Naive thymus-derived CD8-positive, alpha-beta T cell (primary cell): Measurements from ENCODE around the gene UGCG. TPM values are rescaled to one million over a fixed set of nuclear protein-coding genes. Genes with fewer than 3 reads are reported as not detected.
"Not testable (repeated sequence)": the region's sequence is repeated elsewhere in the genome, so short reads cannot be mapped to it uniquely, and the experiment has no call there.

Source experiments
- ATAC-seq, 2 donors: fragments of 150-1000 bp; cut with Tn5 transposase in 1 of 2; sonication (Bioruptor Pico), chemical (Tn5 transposase) in 1 of 2; 1 replicate in 1 of 2; 2 replicates in 1 of 2; pipeline ENCODE4 v1.10.0; 2021; ENCODE audit warnings: mild to moderate bottlenecking in 2 of 2, moderate library complexity in 2 of 2
- POLR2A ChIA-PET: fragments of 350-600 bp; sonication (Branson Sonifier 250); formaldehyde crosslinking; loops from one replicate; lab custom pipeline; 2021; ENCODE audit warnings: antibody characterized with exemption; lab: Charles Lee
- DNase-seq, 10 donors: peaks; one replicate each; pipeline versions ENCODE4 v3.0.0 to v3.0.0-alpha.2; 2020 to 2022
- H3K27ac Mint-ChIP-seq, 10 donors: one replicate each; pipeline ENCODE4 v1.8.0; 2020 to 2022; ENCODE audit warnings: mild to moderate bottlenecking in 10 of 10, mixed read lengths in 10 of 10, moderate library complexity in 4 of 10, inconsistent platforms in 1 of 10
- H3K27me3 Mint-ChIP-seq, 5 donors: one replicate each; pipeline ENCODE4 v1.8.0; 2021 to 2022; ENCODE audit warnings: mixed read lengths in 5 of 5
- H3K36me3 Mint-ChIP-seq, 3 donors: one replicate each; pipeline ENCODE4 v1.8.0; 2020 to 2022; ENCODE audit warnings: mixed read lengths in 3 of 3, mild to moderate bottlenecking in 2 of 3, inconsistent platforms in 1 of 3
- H3K4me1 Mint-ChIP-seq, 4 donors: one replicate each; pipeline ENCODE4 v1.8.0; 2021 to 2022; ENCODE audit warnings: mixed read lengths in 4 of 4
- H3K4me3 Mint-ChIP-seq, 10 donors: one replicate each; pipeline ENCODE4 v1.8.0; 2020 to 2022; ENCODE audit warnings: mild to moderate bottlenecking in 10 of 10, mixed read lengths in 10 of 10, moderate library complexity in 6 of 10, inconsistent platforms in 1 of 10
- H3K9me3 Mint-ChIP-seq, 9 donors: one replicate each; pipeline ENCODE4 v1.8.0; 2020 to 2022; ENCODE audit warnings: mixed read lengths in 9 of 9, mild to moderate bottlenecking in 3 of 9, inconsistent platforms in 1 of 9, moderate library complexity in 1 of 9
- polyA plus RNA-seq, 3 donors: library from polyadenylated mRNA; unstranded; fragments of 300-500 nt; fragmentation: Illumina TruSeq; gene quantifications; one replicate each; pipeline ENCODE4 v1.2.3, GENCODE V29; 2021
- total RNA-seq, 8 experiments: library from RNA in 2 of 8; stranded (reverse) in 2 of 8; gene quantifications; one replicate each; pipeline ENCODE4 v1.2.3 and lab custom pipeline; 2021 to 2026

Gene UGCG
- total and polyA plus RNA-seq, 5 experiments from 2014 or later: 5.7 to 21.6 (median 7.8) TPM

DNA sequence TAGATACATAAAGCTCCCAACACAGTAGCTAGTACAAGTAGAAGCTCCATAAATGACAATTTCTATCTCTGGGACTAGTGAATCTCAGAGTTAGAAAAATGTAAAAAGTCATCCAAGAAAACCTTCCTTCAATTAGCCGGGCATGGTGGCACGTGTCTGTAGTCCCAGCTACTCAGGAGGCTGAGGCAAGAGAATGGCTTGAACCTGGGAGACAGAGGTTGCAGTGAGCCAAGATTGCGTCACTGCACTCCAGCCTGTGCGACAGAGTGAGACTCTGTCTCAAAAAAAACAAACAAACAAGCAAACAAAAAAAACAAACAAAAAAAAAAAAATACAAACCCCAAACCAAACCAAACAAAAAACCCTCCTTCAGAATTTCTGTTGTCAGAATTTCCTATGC is 63.9 kb downstream of the UGCG start:
- ATAC-seq, POLR2A ChIA-PET, H3K27me3 Mint-ChIP-seq, DNase-seq, H3K9me3 Mint-ChIP-seq, H3K4me3 Mint-ChIP-seq, H3K36me3 Mint-ChIP-seq, H3K27ac Mint-ChIP-seq: not testable (repeated sequence)
- H3K4me1 Mint-ChIP-seq: peaks cover 12 to 24% (median 18%) of the 10 kb centered on the region in 4 donors

DNA sequence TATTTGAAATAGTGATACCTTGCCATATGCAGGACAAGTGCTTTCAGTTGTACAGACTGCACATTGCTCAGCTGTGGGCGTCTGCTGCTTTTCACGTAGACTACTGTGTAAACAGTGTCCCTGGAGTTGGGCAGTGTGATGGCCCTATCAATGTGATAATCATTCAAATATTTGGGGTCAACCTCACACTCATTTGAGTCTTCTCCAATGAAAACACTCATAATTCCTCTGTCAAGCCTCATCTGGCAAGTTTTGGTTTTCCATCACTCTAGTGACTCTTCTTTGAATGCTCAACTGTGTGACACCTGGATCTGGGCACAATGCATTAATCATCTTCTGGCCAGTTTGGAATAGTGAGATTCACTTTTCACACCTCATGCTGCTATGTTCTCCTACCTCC is 64.4 kb downstream of the UGCG start:
- Mint-ChIP-seq H3K27ac (peak overlapping the region in 1 of 10 donors; percentile 83), H3K4me3 (no peak overlapping the region), H3K4me1 (peaks cover 9 to 20% (median 14%) of the 10 kb centered on the region in 4 donors), H3K27me3 (no peaks in the 10 kb centered on the region), H3K36me3 (peaks cover 0 to 4% (median 0%) of the 10 kb centered on the region in 3 donors), H3K9me3 (no peaks in the 10 kb centered on the region)
- POLR2A ChIA-PET: interaction anchor here (0.6 kb wide), 1 partner anchor 108 kb away, joined by 4 read pairs; no protein-coding TSS in a partner anchor
- no peak for DNase-seq
- no peak for ATAC-seq

DNA sequence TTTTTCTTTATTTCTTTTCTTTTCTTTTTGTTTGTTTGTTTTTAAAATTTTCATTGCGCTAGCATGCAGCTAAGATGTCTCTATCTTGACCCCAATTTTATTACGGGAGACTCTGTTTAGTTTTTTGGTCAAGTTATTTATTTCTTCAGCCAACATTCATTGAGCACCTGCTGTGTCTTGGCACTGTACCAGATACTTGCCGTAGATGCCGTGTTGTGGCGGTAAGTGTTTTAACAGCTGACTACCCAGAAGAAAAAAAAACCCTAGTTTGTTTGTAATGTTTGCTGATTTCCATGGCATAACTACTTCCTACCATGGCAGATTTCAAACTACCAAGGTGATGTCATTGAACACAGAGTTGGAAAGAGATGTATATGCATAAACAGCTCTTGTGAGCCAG is 65.0 kb downstream of the UGCG start:
- H3K4me3 Mint-ChIP-seq: no peak overlapping the region
- POLR2A ChIA-PET: interaction anchor here (0.6 kb wide), 1 partner anchor 107 kb away, joined by 4 read pairs; no protein-coding TSS in a partner anchor
- H3K36me3 Mint-ChIP-seq: peaks cover 0 to 4% (median 0%) of the 10 kb centered on the region in 3 donors
- ATAC-seq: no peak
- no peaks in the 10 kb centered on the region for H3K9me3 Mint-ChIP-seq
- no peaks in the 10 kb centered on the region for H3K27me3 Mint-ChIP-seq
- peaks cover 9 to 20% (median 14%) of the 10 kb centered on the region in 4 donors for H3K4me1 Mint-ChIP-seq
- no peak for DNase-seq
- no peak overlapping the region for H3K27ac Mint-ChIP-seq

DNA sequence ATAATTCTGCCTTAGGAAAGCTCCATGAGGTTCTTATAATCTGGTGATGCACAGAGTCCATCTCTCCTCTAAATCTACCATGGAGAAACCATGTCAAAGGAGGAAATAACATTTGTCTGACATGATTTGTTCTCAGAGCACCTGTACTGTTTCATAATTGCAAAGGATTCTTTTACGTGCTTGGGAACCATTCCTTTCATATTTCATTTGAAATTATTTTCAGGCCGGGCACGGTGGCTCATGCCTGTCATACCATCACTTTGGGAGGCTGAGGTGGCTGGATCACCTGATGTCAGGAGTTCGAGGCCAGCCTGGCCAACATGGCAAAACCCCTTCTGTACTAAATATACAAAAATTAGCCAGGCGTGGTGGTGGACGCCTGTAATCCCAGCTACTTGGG is 65.4 kb downstream of the UGCG start:
- ATAC-seq (no peak), DNase-seq (no peak)
- peaks cover 0 to 4% (median 0%) of the 10 kb centered on the region in 3 donors for H3K36me3 Mint-ChIP-seq
- no peaks in the 10 kb centered on the region for H3K27me3 Mint-ChIP-seq
- peaks cover 9 to 20% (median 14%) of the 10 kb centered on the region in 4 donors for H3K4me1 Mint-ChIP-seq
- no peak overlapping the region for H3K27ac Mint-ChIP-seq
- POLR2A ChIA-PET: no interaction called here
- H3K4me3 Mint-ChIP-seq: no peak overlapping the region
- no peaks in the 10 kb centered on the region for H3K9me3 Mint-ChIP-seq

DNA sequence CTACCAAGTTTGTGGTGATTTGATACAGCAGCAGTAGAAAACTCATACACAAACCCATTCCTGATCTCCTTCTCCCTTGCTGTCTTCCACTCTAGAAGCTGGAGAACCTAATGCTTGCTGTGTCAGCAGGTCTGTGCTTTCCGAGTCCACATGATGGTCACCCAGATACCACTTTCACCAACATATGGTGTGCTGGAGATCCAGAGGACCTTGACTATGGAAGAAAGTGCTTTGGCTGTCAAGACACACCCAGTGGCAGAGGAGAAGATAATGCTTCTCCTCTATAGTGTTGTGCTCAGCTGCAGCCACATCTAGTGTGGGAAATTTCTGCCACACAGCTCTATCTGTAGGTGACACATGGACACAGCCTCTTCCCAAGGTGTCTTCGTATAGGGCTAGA is 67.4 kb downstream of the UGCG start:
- H3K4me1 Mint-ChIP-seq: peaks cover 0 to 4% (median 1%) of the 10 kb centered on the region in 4 donors
- no peak for ATAC-seq
- no peaks in the 10 kb centered on the region for H3K27me3 Mint-ChIP-seq
- no peaks in the 10 kb centered on the region for H3K9me3 Mint-ChIP-seq
- H3K36me3 Mint-ChIP-seq: peaks cover 0 to 4% (median 0%) of the 10 kb centered on the region in 3 donors
- H3K4me3 Mint-ChIP-seq: no peak overlapping the region
- DNase-seq: no peak
- H3K27ac Mint-ChIP-seq: no peak overlapping the region
- POLR2A ChIA-PET: no interaction called here

DNA sequence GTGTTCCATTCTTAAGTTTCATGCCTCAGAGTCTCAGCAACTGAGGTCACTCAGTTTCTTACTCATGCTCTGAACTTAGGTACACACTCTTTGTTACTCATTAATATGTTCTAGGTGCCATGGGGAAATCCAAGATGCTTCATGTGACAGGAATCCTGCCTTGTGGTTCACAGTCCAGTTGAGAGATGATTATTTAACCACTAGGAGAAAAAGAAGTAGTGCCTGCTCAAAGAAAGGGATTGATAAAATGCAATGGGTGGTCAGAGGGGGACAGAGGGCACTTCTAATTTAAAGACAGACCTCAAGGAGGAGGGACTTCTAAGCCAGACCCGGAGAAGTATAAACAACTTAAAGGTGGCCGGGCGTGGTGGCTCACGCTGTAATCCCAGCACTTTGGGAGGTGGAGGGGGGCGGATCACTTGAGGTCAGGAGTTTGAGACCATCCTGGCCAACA is 69.0 kb downstream of the UGCG start:
- H3K27me3 Mint-ChIP-seq: no peaks in the 10 kb centered on the region
- H3K4me1 Mint-ChIP-seq: peaks cover 0 to 4% (median 0%) of the 10 kb centered on the region in 4 donors
- DNase-seq (no peak), ATAC-seq (no peak)
- no peak overlapping the region for H3K4me3 Mint-ChIP-seq
- H3K9me3 Mint-ChIP-seq: no peaks in the 10 kb centered on the region
- peaks cover 0 to 4% (median 0%) of the 10 kb centered on the region in 3 donors for H3K36me3 Mint-ChIP-seq
- POLR2A ChIA-PET: no interaction called here
- H3K27ac Mint-ChIP-seq: no peak overlapping the region

DNA sequence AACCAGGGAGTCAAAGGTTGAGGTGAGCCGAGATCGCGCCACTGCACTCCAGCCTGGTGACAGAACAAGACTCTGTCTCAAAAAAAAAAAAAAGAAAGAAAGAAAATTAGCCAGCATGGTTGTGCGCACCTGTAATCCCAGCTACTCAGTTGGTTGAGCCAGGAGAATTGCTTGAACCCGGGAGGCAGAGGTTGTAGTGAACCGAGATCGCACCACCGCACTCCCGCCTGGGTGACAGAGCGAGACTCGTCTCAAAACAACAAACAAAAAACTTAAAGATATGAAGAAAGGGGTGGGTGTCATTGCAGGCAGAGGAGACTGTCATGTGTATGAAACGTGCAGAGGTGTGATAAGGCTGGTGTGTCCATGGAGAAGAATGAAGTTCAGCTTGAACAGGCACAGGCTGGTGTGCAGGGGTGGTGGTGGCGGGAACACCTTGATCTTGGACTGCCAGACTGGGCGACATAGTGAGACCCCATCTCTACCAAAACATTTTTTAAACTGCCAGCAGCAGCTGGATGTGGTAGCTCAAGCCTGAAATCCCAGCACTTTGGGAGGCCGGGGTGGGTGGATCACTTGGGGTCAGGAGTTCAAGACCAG is 69.6 kb downstream of the UGCG start:
- H3K4me3 Mint-ChIP-seq: no peak overlapping the region
- DNase-seq (no peak), ATAC-seq (no peak)
- POLR2A ChIA-PET: no interaction called here
- H3K27ac Mint-ChIP-seq: no peak overlapping the region
- no peaks in the 10 kb centered on the region for H3K27me3 Mint-ChIP-seq
- H3K4me1 Mint-ChIP-seq: peaks cover 0 to 3% (median 0%) of the 10 kb centered on the region in 4 donors
- no peaks in the 10 kb centered on the region for H3K9me3 Mint-ChIP-seq
- peaks cover 0 to 4% (median 0%) of the 10 kb centered on the region in 3 donors for H3K36me3 Mint-ChIP-seq

DNA sequence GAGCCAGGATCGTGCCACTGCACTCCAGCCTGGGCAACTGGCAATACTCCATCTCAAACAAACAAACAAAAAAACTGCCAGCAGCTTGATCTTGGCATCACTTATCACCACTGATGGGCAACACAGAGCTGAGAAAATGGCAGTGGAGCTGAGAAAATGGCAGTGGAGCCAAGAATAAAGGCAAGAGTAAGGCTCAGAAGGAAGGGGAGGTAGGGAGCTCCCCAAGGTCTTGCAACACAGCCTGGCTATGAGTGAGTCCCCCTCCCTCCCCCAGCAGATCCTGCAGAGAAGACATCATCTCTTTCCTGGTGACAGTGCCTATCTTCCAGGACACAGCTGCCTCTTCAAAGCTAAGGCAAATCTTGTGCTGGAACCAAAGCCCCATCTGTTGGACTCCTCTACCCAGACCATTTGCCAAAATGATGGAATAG is 70.3 kb downstream of the UGCG start:
- POLR2A ChIA-PET: no interaction called here
- ATAC-seq: no peak
- no peaks in the 10 kb centered on the region for H3K27me3 Mint-ChIP-seq
- DNase-seq: no peak
- no peak overlapping the region for H3K4me3 Mint-ChIP-seq
- H3K36me3 Mint-ChIP-seq: peaks cover 0 to 4% (median 0%) of the 10 kb centered on the region in 3 donors
- peak overlapping the region in 1 of 10 donors; percentile 46 for H3K27ac Mint-ChIP-seq
- no peaks in the 10 kb centered on the region for H3K9me3 Mint-ChIP-seq
- H3K4me1 Mint-ChIP-seq: peaks cover 0 to 2% (median 0%) of the 10 kb centered on the region in 4 donors

DNA sequence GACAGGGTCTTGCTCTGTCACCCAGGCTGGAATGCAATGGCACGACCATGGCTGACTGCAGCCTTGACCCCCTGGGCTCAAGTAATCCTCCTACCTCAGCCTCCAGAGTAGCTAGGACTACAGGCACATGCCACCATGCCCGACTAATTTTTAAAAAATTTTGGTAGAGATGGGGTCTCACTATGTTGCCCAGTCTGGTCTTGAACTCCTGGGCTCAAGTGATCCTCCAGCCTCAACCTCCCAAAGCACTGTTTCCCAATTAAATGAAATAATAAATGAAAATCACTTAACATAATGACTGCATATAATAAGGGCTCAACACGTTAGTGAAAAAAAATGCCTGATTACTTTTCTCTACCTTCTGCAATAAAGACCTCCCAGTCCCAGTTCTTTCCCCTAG is 71.0 kb downstream of the UGCG start:
- H3K9me3 Mint-ChIP-seq: no peaks in the 10 kb centered on the region
- POLR2A ChIA-PET: no interaction called here
- peaks cover 0 to 2% (median 0%) of the 10 kb centered on the region in 4 donors for H3K4me1 Mint-ChIP-seq
- ATAC-seq (no peak), DNase-seq (no peak)
- no peaks in the 10 kb centered on the region for H3K27me3 Mint-ChIP-seq
- no peak overlapping the region for H3K4me3 Mint-ChIP-seq
- peaks cover 0 to 4% (median 0%) of the 10 kb centered on the region in 3 donors for H3K36me3 Mint-ChIP-seq
- no peak overlapping the region for H3K27ac Mint-ChIP-seq

DNA sequence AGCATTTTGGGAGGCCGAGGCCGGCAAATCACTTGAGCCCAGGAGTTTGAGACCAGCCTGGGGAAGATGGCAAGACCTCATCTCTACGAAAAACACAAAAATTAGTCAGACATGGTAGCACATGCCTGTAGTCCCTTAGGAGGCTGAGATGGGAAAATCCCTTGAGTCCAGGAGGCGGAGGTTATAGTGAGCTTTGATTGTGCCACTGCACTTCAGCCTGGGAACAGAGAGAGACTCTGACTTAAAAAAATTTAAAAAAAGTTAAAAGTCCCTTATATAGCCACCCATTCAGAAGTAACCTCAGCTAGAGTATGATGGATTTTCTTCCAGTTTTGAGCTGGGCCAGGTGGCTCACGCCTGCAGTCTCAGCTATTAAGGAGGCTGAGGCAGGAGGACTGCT is 72.4 kb downstream of the UGCG start:
- no peaks in the 10 kb centered on the region for H3K9me3 Mint-ChIP-seq
- ATAC-seq: no peak
- H3K36me3 Mint-ChIP-seq: no peaks in the 10 kb centered on the region
- no peak overlapping the region for H3K27ac Mint-ChIP-seq
- H3K4me1 Mint-ChIP-seq: peaks cover 0 to 2% (median 0%) of the 10 kb centered on the region in 4 donors
- POLR2A ChIA-PET: no interaction called here
- no peak overlapping the region for H3K4me3 Mint-ChIP-seq
- no peaks in the 10 kb centered on the region for H3K27me3 Mint-ChIP-seq
- no peak for DNase-seq

DNA sequence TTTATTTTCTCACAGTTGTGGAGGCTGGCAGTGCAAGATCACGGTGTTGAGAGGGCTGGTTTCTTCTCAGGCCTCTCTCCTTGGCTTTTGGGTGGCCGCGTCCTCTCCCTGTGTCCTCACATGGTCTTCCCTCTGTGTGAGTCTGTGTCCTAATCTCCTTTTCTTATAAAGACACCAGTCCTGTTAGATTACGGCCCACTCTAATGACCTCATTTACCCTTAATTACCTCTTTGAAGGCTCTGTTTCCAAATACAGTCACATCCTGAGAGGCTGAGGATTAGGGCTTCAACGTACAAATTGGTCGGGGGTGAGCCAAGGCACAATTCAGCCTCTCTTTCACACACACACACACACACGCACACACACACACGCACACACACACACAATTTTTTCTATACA is 73.0 kb downstream of the UGCG start:
- ATAC-seq: no peak
- DNase-seq: no peak
- Mint-ChIP-seq H3K27me3 (no peaks in the 10 kb centered on the region), H3K9me3 (no peaks in the 10 kb centered on the region), H3K27ac (peak overlapping the region in 1 of 10 donors; percentile 32), H3K4me3 (no peak overlapping the region), H3K4me1 (peaks cover 0 to 3% (median 0%) of the 10 kb centered on the region in 4 donors), H3K36me3 (no peaks in the 10 kb centered on the region)
- POLR2A ChIA-PET: no interaction called here

DNA sequence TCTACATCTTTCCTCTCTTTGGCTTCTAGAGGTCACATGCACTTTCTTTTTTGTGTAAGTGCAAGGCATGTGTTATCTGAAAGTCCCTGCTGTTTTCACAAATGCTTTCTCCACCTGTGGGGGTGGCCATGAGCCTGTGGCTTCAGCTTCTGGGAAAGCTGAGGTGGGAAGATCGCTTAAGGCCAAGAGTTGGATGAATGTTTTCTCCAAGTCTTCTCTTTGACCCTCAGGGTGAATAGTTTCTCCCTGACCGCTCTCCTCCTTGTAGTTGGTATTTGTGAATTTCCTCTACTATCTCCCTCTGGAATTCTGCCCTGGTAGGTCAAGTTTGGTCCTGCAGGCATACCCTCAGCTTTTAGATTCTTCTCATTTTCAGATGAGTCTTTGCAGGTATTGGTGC is 74.2 kb downstream of the UGCG start:
- Mint-ChIP-seq H3K9me3 (no peaks in the 10 kb centered on the region), H3K4me3 (no peak overlapping the region), H3K36me3 (no peaks in the 10 kb centered on the region), H3K4me1 (peaks cover 2 to 8% (median 6%) of the 10 kb centered on the region in 4 donors), H3K27ac (no peak overlapping the region), H3K27me3 (no peaks in the 10 kb centered on the region)
- no peak for ATAC-seq
- no peak for DNase-seq
- POLR2A ChIA-PET: no interaction called here

DNA sequence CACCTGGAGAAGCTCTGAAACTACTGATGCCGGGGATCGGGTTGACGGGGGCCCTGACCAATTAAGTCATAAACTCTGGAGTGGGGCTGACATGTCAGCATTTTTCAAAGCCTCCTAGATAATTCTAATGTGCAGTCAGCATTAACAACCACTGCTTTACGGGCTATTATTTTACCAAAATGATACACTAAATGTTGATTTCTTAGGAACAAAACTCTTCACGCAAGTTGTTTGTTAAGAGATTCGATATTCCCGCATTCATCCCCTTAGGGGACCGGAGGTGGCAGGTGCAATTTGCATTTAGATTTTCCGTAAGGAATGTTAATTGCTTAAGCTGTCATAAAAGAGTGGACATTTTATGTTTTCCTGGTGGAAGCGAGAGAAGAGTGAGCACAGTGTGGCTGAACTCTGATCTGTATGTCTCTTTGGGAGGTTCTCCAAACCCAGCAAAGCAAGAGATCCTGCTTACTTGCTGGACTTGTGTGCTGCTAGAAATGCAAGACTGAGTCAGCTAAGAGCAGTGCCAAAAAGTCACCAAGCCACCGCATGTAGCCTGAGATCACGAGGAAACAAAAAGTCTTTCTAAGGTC is 77.6 kb downstream of the UGCG start:
- DNase-seq (no peak), ATAC-seq (no peak)
- POLR2A ChIA-PET: no interaction called here
- Mint-ChIP-seq H3K27me3 (peaks cover 0 to 1% (median 0%) of the 10 kb centered on the region in 5 donors), H3K4me3 (no peak overlapping the region), H3K9me3 (no peaks in the 10 kb centered on the region), H3K4me1 (peaks cover 5 to 12% (median 11%) of the 10 kb centered on the region in 4 donors), H3K36me3 (no peaks in the 10 kb centered on the region), H3K27ac (no peak overlapping the region)
